Endothelial cell of umbilical vein (primary cell): ENCODE results near the gene NGEF.

Experiments
- GATA2 ChIP-seq: IDR thresholded peaks from 2 replicates; pipeline ENCODE4 v1.7.0; 2011; ENCODE audit warnings: low read depth, mild to moderate bottlenecking, moderate library complexity, mixed read lengths, low read length; ENCODE audit not compliant: insufficient read length, insufficient read depth
- JUN ChIP-seq: IDR thresholded peaks from 2 replicates; pipeline ENCODE4 v1.6.1; 2011; ENCODE audit warnings: borderline replicate concordance, low read depth; ENCODE audit not compliant: insufficient read length, insufficient read depth
- MYC ChIP-seq: IDR thresholded peaks from one replicate; pipeline ENCODE4 v1.6.1; 2011; ENCODE audit warnings: mild to moderate bottlenecking, low read depth, low read length
- POLR2A ChIP-seq: IDR thresholded peaks from 2 replicates; pipeline ENCODE4 v1.6.1; 2012; ENCODE audit warnings: low read depth, mild to moderate bottlenecking, control low read depth, low read length
- POLR2AphosphoS5 ChIP-seq: IDR thresholded peaks from 2 replicates; pipeline ENCODE4 v1.6.1; 2012; ENCODE audit warnings: low read depth, mild to moderate bottlenecking, control low read depth, low read length, moderate library complexity; ENCODE audit not compliant: insufficient read depth
- TF ChIP-seq, protein P1 (sequence below), 2 donors: IDR thresholded peaks; 1 replicate in 1 of 2; 2 replicates in 1 of 2; pipeline ENCODE4 v1.5.1; 2011; ENCODE audit warnings: low read length in 2 of 2, mild to moderate bottlenecking in 2 of 2, moderate library complexity in 2 of 2, control low read depth in 1 of 2, inconsistent platforms in 1 of 2, low read depth in 1 of 2; ENCODE audit not compliant: insufficient read depth in 1 of 2; ENCODE audit errors: extremely low read depth in 1 of 2
- TF ChIP-seq, protein P2 (sequence below): IDR thresholded peaks from 2 replicates; pipeline ENCODE4 v1.6.1; 2011; ENCODE audit not compliant: insufficient read depth, insufficient read length

DNA sequence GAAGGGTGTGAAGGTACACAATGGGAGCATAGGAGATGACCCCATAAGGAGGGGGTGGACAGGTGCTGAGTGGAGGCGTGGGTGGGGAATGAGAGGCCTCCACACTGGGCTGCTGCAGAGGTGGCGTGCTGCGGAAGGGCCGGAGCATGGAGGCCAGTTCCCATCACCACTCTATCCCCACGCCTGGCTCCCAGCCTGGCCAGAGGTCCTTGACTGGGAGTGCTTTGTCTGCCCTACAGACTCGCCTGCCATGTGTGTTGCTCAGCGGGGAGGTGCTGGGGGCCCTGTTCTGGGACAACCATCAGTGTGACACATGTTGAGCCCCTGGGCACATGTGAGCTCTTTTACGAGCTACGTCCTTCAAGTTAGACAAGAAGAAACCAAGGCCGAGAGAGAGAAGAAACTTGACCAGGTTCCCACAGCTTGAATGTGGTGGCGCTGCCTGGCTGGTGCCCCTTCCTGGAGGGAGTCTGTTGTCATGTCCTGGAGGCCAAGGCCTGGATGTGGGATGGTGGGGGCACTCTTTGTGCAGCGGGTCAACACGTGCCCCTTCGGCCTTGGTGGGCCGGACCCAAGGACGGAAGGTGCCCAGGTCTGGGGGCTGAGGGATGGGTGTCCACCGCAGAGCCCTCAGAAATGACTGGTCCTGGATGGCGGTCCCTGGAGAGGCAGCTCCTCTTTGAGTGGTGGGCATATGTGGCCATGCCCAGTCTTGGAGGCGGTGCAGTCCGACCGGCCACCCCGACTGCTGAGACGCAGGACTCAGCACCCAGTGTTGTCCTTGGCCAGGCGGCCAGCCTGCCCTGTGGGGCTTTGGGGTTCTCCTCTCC, 45.9 kb upstream of the NGEF start:
- TF ChIP-seq, protein P1, sequence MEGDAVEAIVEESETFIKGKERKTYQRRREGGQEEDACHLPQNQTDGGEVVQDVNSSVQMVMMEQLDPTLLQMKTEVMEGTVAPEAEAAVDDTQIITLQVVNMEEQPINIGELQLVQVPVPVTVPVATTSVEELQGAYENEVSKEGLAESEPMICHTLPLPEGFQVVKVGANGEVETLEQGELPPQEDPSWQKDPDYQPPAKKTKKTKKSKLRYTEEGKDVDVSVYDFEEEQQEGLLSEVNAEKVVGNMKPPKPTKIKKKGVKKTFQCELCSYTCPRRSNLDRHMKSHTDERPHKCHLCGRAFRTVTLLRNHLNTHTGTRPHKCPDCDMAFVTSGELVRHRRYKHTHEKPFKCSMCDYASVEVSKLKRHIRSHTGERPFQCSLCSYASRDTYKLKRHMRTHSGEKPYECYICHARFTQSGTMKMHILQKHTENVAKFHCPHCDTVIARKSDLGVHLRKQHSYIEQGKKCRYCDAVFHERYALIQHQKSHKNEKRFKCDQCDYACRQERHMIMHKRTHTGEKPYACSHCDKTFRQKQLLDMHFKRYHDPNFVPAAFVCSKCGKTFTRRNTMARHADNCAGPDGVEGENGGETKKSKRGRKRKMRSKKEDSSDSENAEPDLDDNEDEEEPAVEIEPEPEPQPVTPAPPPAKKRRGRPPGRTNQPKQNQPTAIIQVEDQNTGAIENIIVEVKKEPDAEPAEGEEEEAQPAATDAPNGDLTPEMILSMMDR (IDR thresholded peaks at IDR 0.05; ENCODE audit: extremely low read depth in 1 of 2, insufficient read depth in 1 of 2, low read depth in 1 of 2, low read length in 2 of 2) = no peak
- TF ChIP-seq POLR2A (no peak), GATA2 (no peak), POLR2AphosphoS5 (no peak), MYC (no peak), JUN (no peak)
- TF ChIP-seq, protein P2, sequence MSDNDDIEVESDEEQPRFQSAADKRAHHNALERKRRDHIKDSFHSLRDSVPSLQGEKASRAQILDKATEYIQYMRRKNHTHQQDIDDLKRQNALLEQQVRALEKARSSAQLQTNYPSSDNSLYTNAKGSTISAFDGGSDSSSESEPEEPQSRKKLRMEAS = no peak
